ENCODE results near the gene CD207.

DNA sequence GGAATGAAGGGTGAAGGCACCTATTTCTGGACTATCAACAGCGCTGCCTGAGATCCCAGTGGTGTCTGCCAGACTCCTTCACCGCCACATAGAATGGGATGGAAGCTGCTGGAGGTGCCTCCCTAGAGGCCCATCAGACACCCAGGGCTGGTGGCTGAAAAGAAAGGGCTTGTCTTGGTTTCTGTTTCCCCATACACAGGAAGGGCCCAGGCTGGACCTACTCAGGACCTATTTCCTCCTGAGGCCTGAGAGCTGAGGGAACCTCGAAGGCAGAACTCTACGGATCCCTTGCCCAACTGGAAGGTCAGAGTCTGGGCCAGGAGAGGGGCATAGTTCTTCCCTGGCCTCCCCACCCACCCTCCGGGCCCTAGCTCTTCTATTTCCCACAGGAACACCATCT, 12.4 kb downstream of the CD207 start:
- TF ChIP-seq, protein P1, sequence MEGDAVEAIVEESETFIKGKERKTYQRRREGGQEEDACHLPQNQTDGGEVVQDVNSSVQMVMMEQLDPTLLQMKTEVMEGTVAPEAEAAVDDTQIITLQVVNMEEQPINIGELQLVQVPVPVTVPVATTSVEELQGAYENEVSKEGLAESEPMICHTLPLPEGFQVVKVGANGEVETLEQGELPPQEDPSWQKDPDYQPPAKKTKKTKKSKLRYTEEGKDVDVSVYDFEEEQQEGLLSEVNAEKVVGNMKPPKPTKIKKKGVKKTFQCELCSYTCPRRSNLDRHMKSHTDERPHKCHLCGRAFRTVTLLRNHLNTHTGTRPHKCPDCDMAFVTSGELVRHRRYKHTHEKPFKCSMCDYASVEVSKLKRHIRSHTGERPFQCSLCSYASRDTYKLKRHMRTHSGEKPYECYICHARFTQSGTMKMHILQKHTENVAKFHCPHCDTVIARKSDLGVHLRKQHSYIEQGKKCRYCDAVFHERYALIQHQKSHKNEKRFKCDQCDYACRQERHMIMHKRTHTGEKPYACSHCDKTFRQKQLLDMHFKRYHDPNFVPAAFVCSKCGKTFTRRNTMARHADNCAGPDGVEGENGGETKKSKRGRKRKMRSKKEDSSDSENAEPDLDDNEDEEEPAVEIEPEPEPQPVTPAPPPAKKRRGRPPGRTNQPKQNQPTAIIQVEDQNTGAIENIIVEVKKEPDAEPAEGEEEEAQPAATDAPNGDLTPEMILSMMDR (IDR thresholded peaks at IDR 0.05) = no peak
- TF ChIP-seq POLR2A (IDR thresholded peaks at IDR 0.05) = no peak
